IMR-90 (cell line): ENCODE measurements around the gene BDNF. TPM values are rescaled to one million over a fixed set of nuclear protein-coding genes. Genes with fewer than 3 reads are reported as not detected.

Experiments used
- ATAC-seq: fragments of 200-7000 bp; cut with Tn5 transposase; 2 replicates; pipeline ENCODE4 v1.9.1; 2020; ENCODE audit warnings: low read depth, mild to moderate bottlenecking, moderate library complexity
- BruUV-seq: library from RNA; stranded (reverse); fragments of 400-500 nt; replicated peaks from 2 replicates; lab custom pipeline; 2021; lab: Mats Ljungman, UMichigan
- CTCF ChIA-PET: fragments of 300-600 bp; formaldehyde crosslinking; extraction: SDS; loops from one replicate; lab custom pipeline; 2021; ENCODE audit warnings: antibody characterized with exemption; lab: Yijun Ruan, JAX
- POLR2A ChIA-PET: fragments of 300-600 bp; sonication (Branson Sonifier 250); formaldehyde crosslinking; loops from one replicate; lab custom pipeline; 2022; ENCODE audit warnings: antibody characterized with exemption; ENCODE audit not compliant: unreplicated experiment; lab: Charles Lee
- DNase-seq: peaks from one replicate; pipeline ENCODE4 v3.0.0; 2013
- H2AFZ ChIP-seq: replicated peaks from 2 replicates; pipeline ENCODE3; 2013; ENCODE audit warnings: low read length, mild to moderate bottlenecking; ENCODE audit not compliant: poor library complexity
- H2AK5ac ChIP-seq: 2 replicates; pipeline ENCODE4 v1.6.1; 2013; ENCODE audit warnings: low read depth, low read length, inconsistent platforms
- H2AK9ac ChIP-seq: replicated peaks from 2 replicates; pipeline ENCODE3; 2013; ENCODE audit warnings: mild to moderate bottlenecking, low read depth, low read length, moderate library complexity; ENCODE audit not compliant: poor library complexity
- H2BK120ac ChIP-seq: 2 replicates; pipeline ENCODE4 v1.6.1; 2013; ENCODE audit warnings: low read depth, low read length, inconsistent platforms
- H2BK15ac ChIP-seq: 3 replicates; pipeline ENCODE4 v1.6.1; 2013; ENCODE audit warnings: low read depth, low read length, inconsistent platforms
- H2BK20ac ChIP-seq: 2 replicates; pipeline ENCODE4 v1.6.1; 2013; ENCODE audit warnings: low read depth, mild to moderate bottlenecking, inconsistent platforms, low read length, moderate library complexity
- H2BK5ac ChIP-seq: 2 replicates; pipeline ENCODE4 v1.6.1; 2013; ENCODE audit warnings: mild to moderate bottlenecking, low read depth, low read length, inconsistent platforms; ENCODE audit not compliant: poor library complexity, severe bottlenecking
- H3K14ac ChIP-seq: replicated peaks from 2 replicates; pipeline ENCODE4 v1.6.1; 2013; ENCODE audit warnings: low read depth, low read length, inconsistent platforms
- H3K18ac ChIP-seq: 2 replicates; pipeline ENCODE4 v1.6.1; 2013; ENCODE audit warnings: low read depth, low read length, control low read depth
- H3K23ac ChIP-seq: 2 replicates; pipeline ENCODE4 v1.6.1; 2013; ENCODE audit warnings: low read depth, low read length, inconsistent platforms
- H3K27ac ChIP-seq: 2 replicates; pipeline ENCODE4 v1.5.1; 2013; ENCODE audit warnings: mild to moderate bottlenecking, control low read depth, low read length; ENCODE audit not compliant: insufficient read depth
- H3K27me3 ChIP-seq: 2 replicates; pipeline ENCODE4 v1.6.1; 2013; ENCODE audit warnings: low read length; ENCODE audit not compliant: control insufficient read depth, insufficient read depth
- H3K36me3 ChIP-seq: 2 replicates; pipeline ENCODE4 v1.6.1; 2013; ENCODE audit warnings: low read length, mixed read lengths; ENCODE audit not compliant: control insufficient read depth, insufficient read depth
- H3K4ac ChIP-seq: 2 replicates; pipeline ENCODE4 v1.6.1; 2013; ENCODE audit warnings: low read depth, low read length, inconsistent platforms
- H3K4me1 ChIP-seq: 2 replicates; pipeline ENCODE4 v1.6.1; 2013; ENCODE audit warnings: low read length, mixed read lengths; ENCODE audit not compliant: control insufficient read depth, insufficient read depth
- H3K4me2 ChIP-seq: 2 replicates; pipeline ENCODE4 v1.6.1; 2013; ENCODE audit warnings: low read depth, mild to moderate bottlenecking, control low read depth, low read length, moderate library complexity
- H3K4me3 ChIP-seq: 2 replicates; pipeline ENCODE4 v1.5.1; 2013; ENCODE audit warnings: low read depth, mild to moderate bottlenecking, control low read depth, low read length, moderate library complexity; ENCODE audit not compliant: insufficient read depth
- H3K56ac ChIP-seq: 2 replicates; pipeline ENCODE4 v1.6.1; 2013; ENCODE audit warnings: low read length, inconsistent platforms; ENCODE audit not compliant: insufficient read depth; ENCODE audit errors: extremely low read depth
- H3K79me1 ChIP-seq, 2 experiments: 2 replicates each; pipeline ENCODE4 v1.6.1; 2013; ENCODE audit warnings: low read length in 2 of 2, inconsistent platforms in 1 of 2, low read depth in 1 of 2
- H3K9ac ChIP-seq: 2 replicates; pipeline ENCODE4 v1.6.1; 2013; ENCODE audit warnings: low read depth, low read length, control low read depth
- H3K9me1 ChIP-seq: 2 replicates; pipeline ENCODE4 v1.6.1; 2013; ENCODE audit warnings: low read length, inconsistent platforms; ENCODE audit not compliant: insufficient read depth
- H3K9me3 ChIP-seq: 2 replicates; pipeline ENCODE4 v1.6.1; 2013; ENCODE audit warnings: low read length; ENCODE audit not compliant: control insufficient read depth, insufficient read depth
- H4K20me1 ChIP-seq: 2 replicates; pipeline ENCODE4 v1.6.1; 2013; ENCODE audit warnings: low read length, inconsistent platforms; ENCODE audit not compliant: insufficient read depth
- H4K5ac ChIP-seq: 2 replicates; pipeline ENCODE4 v1.6.1; 2013; ENCODE audit warnings: mild to moderate bottlenecking, low read depth, low read length, control low read depth
- H4K8ac ChIP-seq, 2 experiments: 2 replicates each; pipeline ENCODE4 v1.6.1; 2013; ENCODE audit warnings: low read depth in 2 of 2, low read length in 2 of 2, control low read depth in 1 of 2, inconsistent platforms in 1 of 2
- H4K91ac ChIP-seq: 2 replicates; pipeline ENCODE4 v1.6.1; 2013; ENCODE audit warnings: low read depth, low read length, inconsistent platforms; ENCODE audit not compliant: insufficient read depth
- CEBPB ChIP-seq: IDR thresholded peaks from 2 replicates; pipeline ENCODE4 v1.6.1; 2012; ENCODE audit warnings: low read depth, low read length, improper control_type of control experiment
- FOS ChIP-seq: fragments of 150-350 bp; IDR thresholded peaks from 2 replicates; pipeline ENCODE4 v1.6.1; 2016; ENCODE audit warnings: low read depth, low read length
- MAZ ChIP-seq: IDR thresholded peaks from 2 replicates; pipeline ENCODE4 v1.6.1; 2012; ENCODE audit warnings: low read depth, mild to moderate bottlenecking, low read length, improper control_type of control experiment, moderate library complexity, borderline replicate concordance
- RFX5 ChIP-seq: IDR thresholded peaks from 2 replicates; pipeline ENCODE4 v1.8.0; 2012; ENCODE audit warnings: low read depth, mild to moderate bottlenecking, low read length, moderate library complexity
- WGBS, 2 experiments: methylation state at CpG; one replicate each; pipeline versions ENCODE4 v1.1.5 to v1.1.7; 2013; ENCODE audit warnings: missing lambda C conversion rate in 2 of 2; ENCODE audit not compliant: insufficient read length in 1 of 2; ENCODE audit errors: extremely low coverage in 2 of 2; 5-methylcytosine and 5-hydroxymethylcytosine counted together
- dilution Hi-C: fragments of 300-500 bp; cut with HindIII; formaldehyde crosslinking; loops from one replicate; pipeline ENCODE4 v1.14.3; 2018; ENCODE audit warnings: low sequenced_read_pairs; ENCODE audit not compliant: unreplicated experiment
- in situ Hi-C: fragments of 300-500 bp; cut with MboI; formaldehyde crosslinking; loops from 3 replicates; pipeline ENCODE4 v1.14.3; 2019; ENCODE audit warnings: low sequenced_read_pairs, inconsistent platforms, mixed read lengths
- intact Hi-C: fragments of 100-400 bp; cut with micrococcal nuclease; formaldehyde crosslinking; loops from 2 replicates; pipeline ENCODE4 v1.10.0; 2022
- polyA plus RNA-seq, 3 experiments: library from polyadenylated mRNA; depleted of rRNA; stranded (reverse); fragments of >200 nt; gene quantifications; 2 replicates each; pipeline ENCODE4 v1.2.3, GENCODE V29; 2012; ENCODE audit warnings: low replicate concordance in 1 of 3
- total RNA-seq: library from RNA; depleted of rRNA; stranded (reverse); fragments of >200 nt; gene quantifications from 2 replicates; pipeline ENCODE4 v1.2.3, GENCODE V29; 2012

The BDNF gene
- total and polyA plus RNA-seq, 2 of the 4 experiments (the other 2 are of a cell fraction), result 94.8 to 152 TPM

DNA sequence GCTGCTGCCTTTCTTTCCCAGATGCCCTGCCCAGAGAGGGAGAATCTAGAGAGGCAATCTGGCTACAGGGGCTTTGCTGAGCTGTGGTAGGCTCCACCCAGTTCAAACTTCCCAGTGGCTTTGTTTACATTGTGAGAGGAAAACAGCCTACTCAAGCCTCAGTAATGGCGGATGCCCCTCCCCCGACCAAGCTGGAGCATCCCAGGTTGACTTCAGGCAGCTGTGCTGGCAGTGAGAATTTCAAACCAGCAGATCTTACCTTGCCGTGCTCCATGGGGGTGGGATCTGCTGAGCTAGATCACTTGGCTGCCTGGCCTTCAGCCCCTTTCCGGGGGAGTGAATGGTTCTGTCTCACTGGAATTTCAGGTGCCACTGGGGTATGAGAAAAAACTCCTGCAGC, 12.2 kb downstream of the BDNF start:
- DNase-seq (no peak), ATAC-seq (peak; percentile 42)
- Histone ChIP-seq H3K4me2 (no peak overlapping the region), H4K20me1 (peaks cover 87% of the 10 kb centered on the region), H3K23ac (no peak overlapping the region), H2AFZ (no peak overlapping the region), H3K9me3 (no peaks in the 10 kb centered on the region), H3K27ac (no peak overlapping the region), H3K18ac (no peak overlapping the region), H2BK5ac (no peak overlapping the region), H4K8ac (no peak overlapping the region), H4K5ac (no peak overlapping the region), H2BK15ac (no peak overlapping the region), H2AK9ac (no peak overlapping the region), H3K4ac (no peak overlapping the region), H3K14ac (no peak overlapping the region), H3K9me1 (peaks cover 19% of the 10 kb centered on the region), H3K36me3 (peaks cover 26% of the 10 kb centered on the region), H2BK120ac (no peak overlapping the region), H3K9ac (no peak overlapping the region), H4K91ac (no peak overlapping the region), H3K4me3 (no peak overlapping the region), H3K56ac (no peak overlapping the region), H3K27me3 (no peaks in the 10 kb centered on the region), H2AK5ac (no peak overlapping the region), H3K4me1 (peaks cover 17% of the 10 kb centered on the region), H2BK20ac (no peak overlapping the region), H3K79me1 (peaks cover 0 to 46% of the 10 kb centered on the region in 2 experiments; a peak in 2 of 4 replicates)
- WGBS, 2 experiments, result no CpG with 5 or more reads among the region's 4 CpGs
- no TSS peak for BruUV-seq
- CTCF ChIA-PET, result interaction anchor here (0.6 kb wide), 1 partner anchor 13 kb away, joined by 3 read pairs; no protein-coding TSS in a partner anchor
- dilution Hi-C loops, result no loop called here
- intact Hi-C loops, result no loop called here
- POLR2A ChIA-PET, result no interaction called here
- in situ Hi-C loops, result no loop called here
- TF ChIP-seq RFX5 (no peak), FOS (no peak), MAZ (no peak), CEBPB (no peak)
